H1 (cell line): ENCODE data around the gene FAM177B. TPM values are rescaled to one million over a fixed set of nuclear protein-coding genes. Genes with fewer than 3 reads are reported as not detected.

Experiments
- CTCF ChIA-PET: fragments of 300-600 bp; sonication (Branson Sonifier 250); formaldehyde crosslinking; loops from one replicate; lab custom pipeline; 2021; ENCODE audit not compliant: partially characterized antibody; lab: Charles Lee
- POLR2A ChIA-PET: fragments of 300-600 bp; sonication (Branson Sonifier 250); formaldehyde crosslinking; loops from one replicate; lab custom pipeline; 2021; ENCODE audit warnings: inconsistent platforms; ENCODE audit not compliant: partially characterized antibody; lab: Charles Lee
- DNase-seq, 2 experiments: peaks; one replicate each; pipeline versions ENCODE4 v3.0.0 to v3.0.0-alpha.2; 2010 to 2022; ENCODE audit warnings: low spot score in 2 of 2, low read depth in 1 of 2, mixed read lengths in 1 of 2
- FAIRE-seq: peaks from 2 replicates; lab custom pipeline; 2011; peaks lifted over from hg19 to GRCh38; lab: Jason Lieb, UNC
- H2AFZ ChIP-seq: 2 replicates; pipeline ENCODE4 v1.8.1; 2012; ENCODE audit warnings: low read length, inconsistent platforms
- H2AK5ac ChIP-seq: 2 replicates; pipeline ENCODE4 v1.6.1; 2013; ENCODE audit warnings: low read depth, low read length
- H2BK120ac ChIP-seq: replicated peaks from 2 replicates; pipeline ENCODE3; 2013; ENCODE audit warnings: low read depth, low read length, inconsistent platforms
- H2BK12ac ChIP-seq: 2 replicates; pipeline ENCODE4 v1.6.1; 2013; ENCODE audit warnings: low read depth, low read length
- H2BK15ac ChIP-seq: 2 replicates; pipeline ENCODE4 v1.6.1; 2013; ENCODE audit warnings: low read length
- H2BK20ac ChIP-seq: 2 replicates; pipeline ENCODE4 v1.6.1; 2013; ENCODE audit warnings: low read length
- H2BK5ac ChIP-seq: 2 replicates; pipeline ENCODE4 v1.6.1; 2013; ENCODE audit warnings: low read depth, low read length
- H3K14ac ChIP-seq: 2 replicates; pipeline ENCODE4 v1.6.1; 2013; ENCODE audit warnings: inconsistent platforms; ENCODE audit not compliant: insufficient read length
- H3K18ac ChIP-seq: 2 replicates; pipeline ENCODE4 v1.6.1; 2013; ENCODE audit warnings: low read length; ENCODE audit errors: extremely low read depth
- H3K23ac ChIP-seq: 2 replicates; pipeline ENCODE4 v1.6.1; 2013; ENCODE audit warnings: inconsistent platforms; ENCODE audit not compliant: insufficient read length
- H3K23me2 ChIP-seq: 2 replicates; pipeline ENCODE4 v1.6.1; 2013; ENCODE audit warnings: low read depth, low read length
- H3K27ac ChIP-seq: 2 replicates; pipeline ENCODE4 v1.6.1; 2011; ENCODE audit warnings: low read depth, low read length, inconsistent platforms
- H3K27me3 ChIP-seq, 4 experiments: replicated peaks in 1 of 4; 1 replicate in 1 of 4; 2 replicates in 3 of 4; pipeline versions ENCODE4 v1.6.1 to v1.8.1; 2011 to 2013; ENCODE audit warnings: low read length in 3 of 4, mild to moderate bottlenecking in 3 of 4, inconsistent platforms in 2 of 4, mixed read lengths in 2 of 4, moderate library complexity in 1 of 4; ENCODE audit not compliant: control insufficient read depth in 3 of 4, insufficient read depth in 3 of 4; ENCODE audit errors: extremely low read depth in 1 of 4
- H3K36me3 ChIP-seq, 4 experiments: 2 replicates each; pipeline versions ENCODE4 v1.6.1 to v1.8.1; 2011 to 2013; ENCODE audit warnings: mild to moderate bottlenecking in 4 of 4, low read length in 3 of 4, moderate library complexity in 2 of 4, control low read depth in 1 of 4, inconsistent platforms in 1 of 4; ENCODE audit not compliant: insufficient read depth in 4 of 4, control insufficient read depth in 2 of 4
- H3K4ac ChIP-seq: replicated peaks from 2 replicates; pipeline ENCODE3; 2013; ENCODE audit warnings: low read length, low read depth, mixed read lengths, inconsistent platforms; ENCODE audit not compliant: insufficient read length
- H3K4me1 ChIP-seq, 4 experiments: replicated peaks in 1 of 4; 1 replicate in 1 of 4; 2 replicates in 3 of 4; pipeline versions ENCODE4 v1.6.1 to v1.8.1; 2011 to 2013; ENCODE audit warnings: low read length in 3 of 4, inconsistent platforms in 2 of 4, mixed read lengths in 1 of 4; ENCODE audit not compliant: insufficient read depth in 4 of 4, control insufficient read depth in 3 of 4
- H3K4me2 ChIP-seq, 2 experiments: 2 replicates each; pipeline versions ENCODE4 v1.6.1 to v1.8.1; 2011 to 2013; ENCODE audit warnings: low read depth in 2 of 2, low read length in 2 of 2, control low read depth in 1 of 2, inconsistent platforms in 1 of 2, mild to moderate bottlenecking in 1 of 2; ENCODE audit not compliant: insufficient read depth in 1 of 2
- H3K4me3 ChIP-seq, 4 experiments: fragments of 200-600, 300-600 bp in 1 of 4; sonication (generic), shearing (Covaris generic), sonication (Bioruptor Twin) in 1 of 4; 2 replicates each; pipeline versions ENCODE4 v1.5.1 to v1.8.1; 2011 to 2016; ENCODE audit warnings: low read length in 4 of 4, low read depth in 3 of 4, control low read depth in 2 of 4, inconsistent platforms in 2 of 4, mild to moderate bottlenecking in 2 of 4, mixed read lengths in 1 of 4, moderate library complexity in 1 of 4; ENCODE audit not compliant: insufficient read depth in 2 of 4; ENCODE audit errors: extremely low read depth in 1 of 4
- H3K56ac ChIP-seq: replicated peaks from 2 replicates; pipeline ENCODE3; 2013; ENCODE audit warnings: low read depth, mild to moderate bottlenecking, mixed read lengths, low read length, inconsistent platforms; ENCODE audit not compliant: insufficient read length
- H3K79me1 ChIP-seq: 2 replicates; pipeline ENCODE4 v1.6.1; 2013; ENCODE audit warnings: low read depth, low read length, control low read depth
- H3K79me2 ChIP-seq, 2 experiments: 2 replicates each; pipeline versions ENCODE4 v1.6.1 to v1.8.1; 2012 to 2013; ENCODE audit warnings: low read length in 2 of 2, mild to moderate bottlenecking in 2 of 2, inconsistent platforms in 1 of 2; ENCODE audit not compliant: insufficient read depth in 2 of 2, control insufficient read depth in 1 of 2
- H3K9ac ChIP-seq, 4 experiments: replicated peaks in 1 of 4; 1 replicate in 1 of 4; 2 replicates in 3 of 4; pipeline versions ENCODE4 v1.6.1 to v1.8.1; 2011 to 2013; ENCODE audit warnings: low read depth in 3 of 4, low read length in 3 of 4, control low read depth in 2 of 4, mild to moderate bottlenecking in 2 of 4, moderate library complexity in 2 of 4, inconsistent platforms in 1 of 4; ENCODE audit errors: extremely low read depth in 1 of 4
- H3K9me3 ChIP-seq, 2 experiments: 2 replicates each; pipeline versions ENCODE4 v1.6.1 to v1.8.1; 2012 to 2013; ENCODE audit warnings: mild to moderate bottlenecking in 2 of 2, moderate library complexity in 2 of 2, control low read depth in 1 of 2, inconsistent platforms in 1 of 2, low read depth in 1 of 2, low read length in 1 of 2, mixed read lengths in 1 of 2; ENCODE audit not compliant: insufficient read depth in 2 of 2
- H4K20me1 ChIP-seq, 2 experiments: replicated peaks in 1 of 2; 2 replicates each; pipeline versions ENCODE3 to v1.8.1; 2011 to 2013; ENCODE audit warnings: inconsistent platforms in 2 of 2, low read length in 2 of 2, mild to moderate bottlenecking in 1 of 2; ENCODE audit not compliant: insufficient read depth in 2 of 2, control insufficient read depth in 1 of 2
- H4K5ac ChIP-seq: 2 replicates; pipeline ENCODE4 v1.6.1; 2013; ENCODE audit warnings: low read length, low read depth, mixed read lengths, inconsistent platforms; ENCODE audit not compliant: insufficient read length
- H4K8ac ChIP-seq: 2 replicates; pipeline ENCODE4 v1.8.0; 2013; ENCODE audit warnings: mild to moderate bottlenecking, moderate library complexity, low read length, inconsistent platforms; ENCODE audit not compliant: insufficient read depth; ENCODE audit errors: extremely low read depth
- H4K91ac ChIP-seq: replicated peaks from 2 replicates; pipeline ENCODE3; 2013; ENCODE audit warnings: low read length, mixed read lengths, inconsistent platforms; ENCODE audit not compliant: insufficient read length
- BCL11A ChIP-seq, 2 experiments: IDR thresholded peaks; one replicate each; pipeline ENCODE4 v1.6.1; 2011; ENCODE audit warnings: low read depth in 2 of 2, low read length in 2 of 2, mild to moderate bottlenecking in 2 of 2
- CBX5 ChIP-seq: fragments of 300-800, 300-1000 bp; sonication (generic); IDR thresholded peaks from 2 replicates; pipeline ENCODE4 v1.7.1; 2016; ENCODE audit warnings: antibody characterized with exemption, low read length, low read depth
- E2F6 ChIP-seq: IDR thresholded peaks from 2 replicates; pipeline ENCODE4 v1.6.1; 2012; ENCODE audit warnings: inconsistent platforms
- GABPA ChIP-seq: IDR thresholded peaks from 2 replicates; pipeline ENCODE4 v1.6.1; 2011; ENCODE audit warnings: mild to moderate bottlenecking, low read length, moderate library complexity, borderline replicate concordance; ENCODE audit not compliant: insufficient read depth
- GTF2F1 ChIP-seq: IDR thresholded peaks from 2 replicates; pipeline ENCODE4 v1.6.1; 2012; ENCODE audit warnings: low read depth, low read length, improper control_type of control experiment, borderline replicate concordance
- HDAC6 ChIP-seq: IDR thresholded peaks from one replicate; pipeline ENCODE4 v1.7.1; 2012; ENCODE audit warnings: low read depth, mild to moderate bottlenecking, inconsistent platforms, low read length, moderate library complexity
- KDM4A ChIP-seq: IDR thresholded peaks from one replicate; pipeline ENCODE4 v1.7.1; 2012; ENCODE audit warnings: low read depth, mild to moderate bottlenecking, moderate library complexity, low read length, inconsistent platforms; ENCODE audit not compliant: severe bottlenecking
- MAX ChIP-seq: IDR thresholded peaks from 2 replicates; pipeline ENCODE4 v1.6.1; 2012; ENCODE audit warnings: inconsistent platforms
- POLR2AphosphoS5 ChIP-seq: IDR thresholded peaks from 2 replicates; pipeline ENCODE4 v1.6.1; 2011; ENCODE audit warnings: low read depth, low read length
- SAP30 ChIP-seq: fragments of 300-600 bp; sonication (generic); IDR thresholded peaks from 2 replicates; pipeline ENCODE4 v1.7.1; 2012; ENCODE audit warnings: low read length, moderate library complexity, mild to moderate bottlenecking, inconsistent platforms; ENCODE audit not compliant: insufficient read depth, insufficient replicate concordance
- SIRT6 ChIP-seq: IDR thresholded peaks from one replicate; pipeline ENCODE4 v1.7.1; 2012; ENCODE audit warnings: low read length, inconsistent platforms
- TAF1 ChIP-seq: IDR thresholded peaks from 2 replicates; pipeline ENCODE4 v1.6.1; 2011; ENCODE audit warnings: mild to moderate bottlenecking, low read depth, low read length
- TBP ChIP-seq: IDR thresholded peaks from 2 replicates; pipeline ENCODE4 v1.6.1; 2011; ENCODE audit warnings: low read depth, low read length, improper control_type of control experiment
- YY1 ChIP-seq: IDR thresholded peaks from 2 replicates; pipeline ENCODE4 v1.6.1; 2011; ENCODE audit warnings: low read depth, mild to moderate bottlenecking, low read length
- WGBS, 2 experiments: shearing (Covaris generic) in 1 of 2; methylation state at CpG; one replicate each; pipeline versions ENCODE4 v1.1.6 to v1.1.7; 2013 to 2015; ENCODE audit warnings: low lambda C conversion rate in 2 of 2, mixed read lengths in 2 of 2, inconsistent platforms in 1 of 2, low coverage in 1 of 2, missing lambda C conversion rate in 1 of 2; ENCODE audit not compliant: insufficient replicate concordance in 2 of 2, insufficient coverage in 1 of 2, insufficient read length in 1 of 2; ENCODE audit errors: extremely low coverage in 1 of 2, missing lambda C conversion rate in 1 of 2; 5-methylcytosine and 5-hydroxymethylcytosine counted together
- polyA plus RNA-seq, 7 experiments: library from polyadenylated mRNA; depleted of rRNA in 3 of 7; stranded (reverse) in 5 of 7; unstranded in 2 of 7; fragments of >200 nt in 5 of 7; fragments of 200-250 nt in 2 of 7; gene quantifications; 1 replicate in 5 of 7; 2 replicates in 1 of 7; 4 replicates in 1 of 7; pipeline versions ENCODE4 v1.2.1 to v1.2.3, GENCODE V29; 2011 to 2013; ENCODE audit warnings: missing spikeins in 2 of 7, mixed read lengths in 2 of 7
- total RNA-seq: library from RNA; stranded (reverse); fragmentation: NEBNext Ultra II Directional; extraction: Animal tissue kit (Norgen Biotek cat#: 25700); gene quantifications from 2 replicates; pipeline ENCODE4 v1.2.1, GENCODE V29; 2021

Gene FAM177B
- total and polyA plus RNA-seq, 2 of the 8 experiments (the other 6 are each of a cell fraction or from before 2014, with no cell fraction given) = 0.06 TPM; not detected in 1

GRCh38 chr1:222716393-222716792 is 20.6 kb upstream of the FAM177B start:
- Histone ChIP-seq H3K9me3 (no peaks in the 10 kb centered on the region), H4K91ac (no peak overlapping the region), H2BK5ac (no peak overlapping the region), H2BK12ac (no peak overlapping the region), H3K4me3 (no peak overlapping the region), H3K9ac (no peak overlapping the region), H2AK5ac (no peak overlapping the region), H3K23ac (no peak overlapping the region), H4K5ac (no peak overlapping the region), H3K79me1 (peaks cover under 1% of the 10 kb centered on the region; the same call in 1 of the 2 replicates), H3K27ac (no peak overlapping the region), H3K79me2 (peaks cover 0 to 9% of the 10 kb centered on the region in 2 experiments; a peak in 2 of 4 replicates), H3K4ac (no peak overlapping the region), H2BK15ac (no peak overlapping the region), H3K4me2 (no peak overlapping the region), H3K36me3 (peaks cover 0 to 29% (median 11%) of the 10 kb centered on the region in 4 experiments; a peak in 5 of 8 replicates), H4K20me1 (no peaks in the 10 kb centered on the region), H4K8ac (no peak overlapping the region), H3K4me1 (no peaks in the 10 kb centered on the region), H2AFZ (no peak overlapping the region), H3K23me2 (peaks cover 3% of the 10 kb centered on the region), H2BK20ac (no peak overlapping the region), H3K14ac (no peak overlapping the region), H3K56ac (no peak overlapping the region), H2BK120ac (no peak overlapping the region), H3K18ac (no peak overlapping the region), H3K27me3 (no peaks in the 10 kb centered on the region)
- POLR2A ChIA-PET = no interaction called here
- CTCF ChIA-PET = no interaction called here
- WGBS, 2 experiments = 87% methylated on average over 2 of the region's 2 CpGs; no CpG with 5 or more reads in 1 of the 2 experiments
- DNase-seq (no peak), FAIRE-seq (no peak)
- no peak for TF ChIP-seq KDM4A
- no peak for TF ChIP-seq GTF2F1
- no peak for TF ChIP-seq GABPA
- no peak for TF ChIP-seq SIRT6
- no peak for TF ChIP-seq E2F6
- TF ChIP-seq HDAC6 = no peak
- TF ChIP-seq BCL11A (IDR thresholded peaks at IDR 0.05; ENCODE audit: low read depth in 2 of 2, low read length in 2 of 2) = no peak
- no peak for TF ChIP-seq TAF1
- no peak for TF ChIP-seq POLR2AphosphoS5
- TF ChIP-seq SAP30 = no peak
- TF ChIP-seq CBX5 = no peak
- no peak for TF ChIP-seq MAX
- no peak for TF ChIP-seq YY1
- TF ChIP-seq TBP = no peak
